Gastrocnemius medialis (tissue), 4 donors: ENCODE results near the gene PPP1R2. TPM values are rescaled to one million over a fixed set of nuclear protein-coding genes. Genes with fewer than 3 reads are reported as not detected.

Experiments used
- ATAC-seq, 2 donors: fragments of 150-250 bp; one replicate each; pipeline ENCODE4 v1.9.1; 2016
- DNase-seq, 2 donors: peaks; one replicate each; pipeline ENCODE4 v3.0.0-alpha.2; 2019
- H3K27ac ChIP-seq, 4 donors: fragments of 200-600 bp; sonication (generic); 1 replicate in 1 of 4; 2 replicates in 3 of 4; pipeline ENCODE4 v1.5.1; 2016 to 2018; ENCODE audit warnings: mild to moderate bottlenecking in 2 of 4, moderate library complexity in 1 of 4
- H3K27me3 ChIP-seq, 3 donors: fragments of 200-600 bp; sonication (generic) in 2 of 3; 1 replicate in 1 of 3; 2 replicates in 2 of 3; pipeline versions ENCODE4 v1.5.1 to v1.6.0; 2016 to 2019; ENCODE audit warnings: mild to moderate bottlenecking in 1 of 3, moderate library complexity in 1 of 3
- H3K36me3 ChIP-seq, 2 donors: fragments of 200-600 bp; sonication (generic) in 1 of 2; one replicate each; pipeline ENCODE4 v1.5.1; 2017 to 2018
- H3K4me1 ChIP-seq, 2 donors: fragments of 200-600 bp; sonication (generic) in 1 of 2; one replicate each; pipeline ENCODE4 v1.5.1; 2016 to 2017; ENCODE audit warnings: mild to moderate bottlenecking in 2 of 2
- H3K4me3 ChIP-seq, 4 donors: fragments of 200-600 bp; sonication (generic) in 3 of 4; 1 replicate in 1 of 4; 2 replicates in 3 of 4; pipeline ENCODE4 v1.5.1; 2016 to 2019; ENCODE audit warnings: mild to moderate bottlenecking in 2 of 4
- H3K9me3 ChIP-seq, 3 donors: fragments of 200-600 bp; sonication (generic) in 2 of 3; 1 replicate in 1 of 3; 2 replicates in 2 of 3; pipeline ENCODE4 v1.5.1; 2016 to 2019
- POLR2A ChIP-seq, 2 donors: fragments of 450-650 bp; IDR thresholded peaks; one replicate each; pipeline ENCODE4 v1.6.1; 2017; ENCODE audit warnings: antibody characterized with exemption in 2 of 2, mild to moderate bottlenecking in 2 of 2, moderate library complexity in 2 of 2
- in situ Hi-C, 4 donors: fragments of 200-750 bp; cut with MboI; loops; one replicate each; pipeline versions ENCODE4 v1.15.0 to v1.8.0; 2017; ENCODE audit warnings: low sequenced_read_pairs in 4 of 4
- intact Hi-C: fragments of 100-400 bp; cut with DNase I; formaldehyde crosslinking; loops from one replicate; pipeline ENCODE4 v1.15.1; 2023; ENCODE audit warnings: low total_unique reads
- total RNA-seq, 4 donors: library from RNA; depleted of rRNA; stranded (reverse); fragments of >200 nt; gene quantifications; one replicate each; pipeline versions ENCODE4 v1.1.0 to v1.2.3, GENCODE V29; 2016
- TF ChIP-seq, protein P1 (sequence below), 5 experiments: fragments of 450-650 bp in 3 of 5; fragments of 200-600 bp in 2 of 5; sonication (generic) in 2 of 5; IDR thresholded peaks in 4 of 5; conservative IDR thresholded peaks in 1 of 5; 1 replicate in 4 of 5; 2 replicates in 1 of 5; pipeline ENCODE4 v1.5.1; 2016 to 2019; ENCODE audit warnings: antibody characterized with exemption in 5 of 5, mild to moderate bottlenecking in 3 of 5, moderate library complexity in 3 of 5

PPP1R2 gene
- total RNA-seq, 4 donors from 2014 or later, result 80.6 to 133 (median 108) TPM

DNA sequence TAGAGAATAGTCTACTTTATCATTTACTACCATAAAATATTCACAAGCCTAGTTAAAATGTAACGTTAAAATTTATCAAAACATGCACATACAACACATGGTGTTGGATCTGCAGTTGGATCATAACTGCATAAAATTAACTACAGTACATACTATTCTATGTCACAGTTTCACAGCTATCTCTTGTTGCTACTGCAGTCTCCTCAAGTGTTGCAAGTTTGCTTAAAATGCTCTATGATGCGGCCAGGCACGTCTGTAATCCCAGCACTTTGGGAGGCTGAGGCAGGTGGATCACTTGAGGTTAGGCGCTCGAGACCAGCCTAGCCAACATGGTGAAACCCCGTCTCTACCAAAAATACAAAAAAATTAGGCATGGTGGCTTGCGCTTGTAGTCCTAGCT lies 10.3 kb downstream of the PPP1R2 start:
- ATAC-seq, result peak; percentile 74
- intact Hi-C loops, result no loop called here

DNA sequence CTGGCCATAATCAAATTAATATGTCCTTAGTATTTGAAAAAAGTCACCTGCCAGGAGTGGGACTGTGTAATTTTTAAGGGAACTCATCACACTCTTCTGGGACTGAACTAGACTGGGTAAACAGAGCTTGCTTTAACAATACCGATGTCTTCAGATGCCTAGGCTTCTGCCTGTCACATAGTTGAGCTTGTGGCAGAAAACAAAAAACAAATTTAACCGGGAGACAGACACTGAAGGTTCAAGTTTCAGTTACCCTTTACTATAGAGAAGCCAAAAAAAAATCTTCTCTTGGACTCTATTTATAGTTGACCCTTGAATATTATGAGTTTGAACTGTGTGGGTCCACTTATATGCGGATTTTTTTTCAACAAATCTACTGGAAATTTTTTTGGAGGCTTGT lies 10.8 kb downstream of the PPP1R2 start:
- in situ Hi-C loops, result loop anchor here in 2 of 4 donors (25.0 kb wide), 1 partner anchor 845 kb away; the partner anchor contains the start of gene FAM43A (in 2 of the 2)
- H3K9me3 ChIP-seq, result no peaks in the 10 kb centered on the region
- H3K27me3 ChIP-seq, result no peaks in the 10 kb centered on the region
- ATAC-seq, result peak; percentile 25 to 75
- no peaks in the 10 kb centered on the region for H3K36me3 ChIP-seq
- TF ChIP-seq, protein P1, sequence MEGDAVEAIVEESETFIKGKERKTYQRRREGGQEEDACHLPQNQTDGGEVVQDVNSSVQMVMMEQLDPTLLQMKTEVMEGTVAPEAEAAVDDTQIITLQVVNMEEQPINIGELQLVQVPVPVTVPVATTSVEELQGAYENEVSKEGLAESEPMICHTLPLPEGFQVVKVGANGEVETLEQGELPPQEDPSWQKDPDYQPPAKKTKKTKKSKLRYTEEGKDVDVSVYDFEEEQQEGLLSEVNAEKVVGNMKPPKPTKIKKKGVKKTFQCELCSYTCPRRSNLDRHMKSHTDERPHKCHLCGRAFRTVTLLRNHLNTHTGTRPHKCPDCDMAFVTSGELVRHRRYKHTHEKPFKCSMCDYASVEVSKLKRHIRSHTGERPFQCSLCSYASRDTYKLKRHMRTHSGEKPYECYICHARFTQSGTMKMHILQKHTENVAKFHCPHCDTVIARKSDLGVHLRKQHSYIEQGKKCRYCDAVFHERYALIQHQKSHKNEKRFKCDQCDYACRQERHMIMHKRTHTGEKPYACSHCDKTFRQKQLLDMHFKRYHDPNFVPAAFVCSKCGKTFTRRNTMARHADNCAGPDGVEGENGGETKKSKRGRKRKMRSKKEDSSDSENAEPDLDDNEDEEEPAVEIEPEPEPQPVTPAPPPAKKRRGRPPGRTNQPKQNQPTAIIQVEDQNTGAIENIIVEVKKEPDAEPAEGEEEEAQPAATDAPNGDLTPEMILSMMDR (IDR thresholded peaks at IDR 0.05 in 4 of 5, conservative IDR thresholded peaks at IDR 0.05 in 1 of 5), result no peak
- TF ChIP-seq POLR2A (IDR thresholded peaks at IDR 0.05), result no peak
- no peak overlapping the region for H3K4me3 ChIP-seq
- H3K27ac ChIP-seq, result peak overlapping the region; percentile 69 to 98 (median 96)
- no peak for DNase-seq
- H3K4me1 ChIP-seq, result peaks cover 59 to 70% of the 10 kb centered on the region in 2 donors
- intact Hi-C loops, result no loop called here

More for the DNA sequence above, 10.3 kb downstream of the PPP1R2 start:
- peaks cover 64 to 73% of the 10 kb centered on the region in 2 donors for H3K4me1 ChIP-seq
- peak in 1 of 2 donors; percentile 50 for DNase-seq
- TF ChIP-seq, protein P1 (IDR thresholded peaks at IDR 0.05 in 4 of 5, conservative IDR thresholded peaks at IDR 0.05 in 1 of 5), result no peak
- no peaks in the 10 kb centered on the region for H3K27me3 ChIP-seq
- no peak overlapping the region for H3K4me3 ChIP-seq
- in situ Hi-C loops, result loop anchor here in 2 of 4 donors (25.0 kb wide), 1 partner anchor 846 kb away; the partner anchor contains the start of gene FAM43A (in 2 of the 2)
- H3K9me3 ChIP-seq, result no peaks in the 10 kb centered on the region
- H3K36me3 ChIP-seq, result no peaks in the 10 kb centered on the region
- H3K27ac ChIP-seq, result peak overlapping the region; percentile 69 to 98 (median 96)

DNA sequence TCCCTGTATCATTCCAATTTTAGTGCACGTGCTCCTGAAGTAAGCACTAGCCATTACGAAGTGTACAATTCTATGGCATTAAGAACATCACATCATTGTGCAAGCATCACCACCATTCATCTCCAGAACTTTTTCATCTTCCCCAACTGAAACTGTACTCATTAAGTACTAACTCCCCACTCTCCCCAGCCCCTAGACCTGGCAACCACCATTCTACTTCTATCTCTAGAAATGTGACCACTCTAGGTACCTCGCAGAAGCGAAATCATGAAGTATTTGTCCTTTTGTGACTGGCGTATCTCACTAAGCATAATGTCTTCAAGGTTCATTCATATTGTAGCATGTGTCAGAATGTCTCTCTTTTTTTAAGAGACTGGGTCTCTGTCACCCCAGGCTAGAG lies 11.4 kb downstream of the PPP1R2 start:
- H3K27me3 ChIP-seq, result no peaks in the 10 kb centered on the region
- intact Hi-C loops, result no loop called here
- H3K4me1 ChIP-seq, result peaks cover 56 to 64% of the 10 kb centered on the region in 2 donors
- no peak for DNase-seq
- H3K9me3 ChIP-seq, result no peaks in the 10 kb centered on the region
- ATAC-seq, result no peak
- no peak overlapping the region for H3K4me3 ChIP-seq
- no peaks in the 10 kb centered on the region for H3K36me3 ChIP-seq
- no peak for TF ChIP-seq POLR2A (IDR thresholded peaks at IDR 0.05)
- TF ChIP-seq, protein P1 (IDR thresholded peaks at IDR 0.05 in 4 of 5, conservative IDR thresholded peaks at IDR 0.05 in 1 of 5), result no peak
- peak overlapping the region; percentile 69 to 98 (median 96) for H3K27ac ChIP-seq
- in situ Hi-C loops, result loop anchor here in 2 of 4 donors (25.0 kb wide), 1 partner anchor 844 kb away; the partner anchor contains the start of gene FAM43A (in 2 of the 2)

DNA sequence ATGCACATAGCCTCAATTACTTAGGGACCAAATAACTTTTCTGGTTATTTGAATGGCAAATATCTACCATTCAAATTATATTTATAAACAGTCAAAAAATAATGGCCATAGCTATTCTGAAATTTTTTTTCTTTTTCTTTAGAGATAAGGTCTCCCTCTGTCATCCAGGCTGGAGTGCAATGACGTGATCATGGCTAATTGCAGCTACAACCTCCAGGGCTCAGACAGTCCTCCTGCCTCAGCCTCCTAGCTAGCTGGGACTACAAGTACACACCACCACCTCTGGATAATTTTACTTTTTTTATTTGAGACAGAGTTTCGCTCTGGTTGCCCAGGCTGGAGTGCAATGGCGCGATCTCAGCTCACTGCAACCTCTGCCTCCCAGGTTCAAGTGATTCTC lies 16.6 kb downstream of the PPP1R2 start:
- TF ChIP-seq, protein P1 (IDR thresholded peaks at IDR 0.05 in 4 of 5, conservative IDR thresholded peaks at IDR 0.05 in 1 of 5), result no peak
- TF ChIP-seq POLR2A (IDR thresholded peaks at IDR 0.05), result no peak
- no peak for DNase-seq
- Histone ChIP-seq H3K9me3 (no peaks in the 10 kb centered on the region), H3K27me3 (no peaks in the 10 kb centered on the region), H3K4me1 (peaks cover 17 to 28% of the 10 kb centered on the region in 2 donors), H3K36me3 (peaks cover 0 to 22% of the 10 kb centered on the region in 2 donors), H3K4me3 (no peak overlapping the region), H3K27ac (no peak overlapping the region)
- intact Hi-C loops (no loop called here), in situ Hi-C loops (loop anchor here in 3 of 4 donors (10.0 to 25.0 kb wide), 4 partner anchors 252 to 852 kb away; partner anchors contain the start of genes FAM43A (in 2 of the 3), LSG1 (in 1 of the 3) and XXYLT1 (in 1 of the 3))
- ATAC-seq, result no peak
